Activated CD8-positive, alpha-beta memory T cell treated with anti-CD3 and anti-CD28 coated beads for 48 hours (primary cell): Measurements from ENCODE around the gene FRMD4A.
"Not testable (repeated sequence)": the region's sequence is repeated elsewhere in the genome, so short reads cannot be mapped to it uniquely, and the experiment has no call there.

Experiments used
- DNase-seq, 3 experiments: peaks; one replicate each; pipeline ENCODE4 v3.0.0-alpha.2; 2020; ENCODE audit warnings: low read depth in 2 of 3, low spot score in 2 of 3

Gene FRMD4A

DNA sequence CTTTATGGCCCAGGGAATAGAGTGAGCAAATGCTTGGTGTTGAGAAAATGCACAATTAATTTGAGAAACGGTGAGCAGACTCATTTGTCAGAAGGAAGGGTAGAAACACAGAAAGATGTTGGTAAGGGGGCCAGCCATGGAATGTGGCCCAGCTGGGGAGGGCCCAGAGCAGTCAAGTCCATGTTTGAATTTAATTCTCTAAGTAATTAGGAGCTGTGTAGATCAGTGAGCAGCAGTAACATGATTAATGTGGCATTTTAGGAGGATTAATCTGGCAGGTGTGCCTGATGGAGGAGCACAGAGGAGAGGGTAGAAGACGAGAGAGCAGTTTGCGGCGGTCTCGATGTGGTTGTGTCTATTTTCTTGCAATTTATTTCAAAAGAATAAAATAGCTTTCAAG lies 218.7 kb downstream of the FRMD4A start:
- no peak for DNase-seq

DNA sequence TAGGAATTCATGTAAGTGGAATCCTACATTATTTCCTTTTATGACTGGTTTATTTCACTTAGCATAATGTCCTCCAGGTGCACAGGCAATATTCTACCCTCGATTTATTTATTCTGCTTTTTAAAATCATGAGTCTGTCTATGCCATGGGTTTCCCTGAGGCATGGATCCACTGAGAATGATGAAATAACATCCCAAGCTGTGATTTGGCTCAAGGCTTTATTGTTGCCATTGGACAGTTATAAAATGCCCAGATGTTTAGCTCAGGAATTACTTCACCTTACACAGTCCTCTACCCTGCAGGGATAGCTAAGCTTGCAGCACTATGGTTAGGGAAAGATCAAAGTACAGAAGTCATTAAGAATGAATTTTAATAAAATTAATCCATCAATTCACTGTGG lies 219.5 kb downstream of the FRMD4A start:
- no peak for DNase-seq

DNA sequence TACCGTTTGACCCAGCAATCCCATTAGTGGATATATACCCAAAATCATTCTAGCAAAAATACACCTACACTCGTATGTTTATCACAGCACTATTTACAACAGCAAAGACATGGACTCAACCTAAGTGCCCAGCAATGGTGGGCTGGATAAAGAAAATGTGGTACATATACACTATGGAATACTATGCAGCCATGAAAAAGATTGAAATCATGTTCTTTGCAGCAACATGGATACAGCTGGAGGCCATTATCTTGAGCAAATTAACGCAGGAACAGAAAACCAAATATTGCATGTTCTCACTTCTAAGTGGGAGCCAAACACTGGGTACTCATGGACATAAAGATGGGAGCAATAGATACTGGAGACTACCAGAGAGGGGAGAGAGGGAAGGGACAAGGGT lies 223.9 kb downstream of the FRMD4A start:
- no peak for DNase-seq

DNA sequence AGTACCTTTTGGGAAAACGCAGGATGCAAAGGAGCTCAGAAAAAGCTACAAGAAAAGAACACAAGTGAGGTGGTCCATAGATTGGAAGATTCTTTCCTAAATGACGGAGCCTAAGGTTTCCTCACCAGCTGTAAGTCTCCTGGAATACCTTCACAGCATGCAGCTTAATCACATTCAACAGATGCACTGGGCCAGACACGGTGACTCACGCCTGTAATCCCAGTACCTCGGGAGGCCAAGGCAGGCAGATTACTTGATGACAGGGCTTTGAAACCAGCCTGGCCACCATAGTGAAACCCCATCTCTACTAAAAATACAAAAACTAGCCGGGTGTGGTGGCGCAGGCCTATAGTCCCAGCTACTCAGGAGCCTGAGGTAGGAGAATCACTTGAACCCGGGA lies 228.7 kb downstream of the FRMD4A start:
- no peak for DNase-seq

DNA sequence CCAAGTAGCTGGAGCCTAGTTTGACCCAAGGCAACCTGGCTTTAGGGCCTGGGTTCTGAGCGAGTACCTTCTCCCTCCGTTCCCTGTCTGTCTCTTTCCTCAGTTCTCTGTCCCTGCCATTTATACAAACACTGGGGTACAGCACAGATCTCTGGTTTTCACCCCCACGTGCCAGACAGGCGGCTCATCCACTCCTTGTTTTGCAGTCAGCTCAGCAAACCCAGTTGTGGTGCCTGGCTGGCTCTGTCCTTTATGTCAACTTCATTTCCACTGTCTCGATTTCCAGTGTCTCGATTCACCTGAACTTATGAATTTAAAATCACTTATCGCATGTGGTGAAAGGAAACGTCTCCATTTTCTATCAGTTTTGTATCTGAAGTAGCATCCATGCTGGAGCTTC lies 230.8 kb downstream of the FRMD4A start:
- DNase-seq = no peak

DNA sequence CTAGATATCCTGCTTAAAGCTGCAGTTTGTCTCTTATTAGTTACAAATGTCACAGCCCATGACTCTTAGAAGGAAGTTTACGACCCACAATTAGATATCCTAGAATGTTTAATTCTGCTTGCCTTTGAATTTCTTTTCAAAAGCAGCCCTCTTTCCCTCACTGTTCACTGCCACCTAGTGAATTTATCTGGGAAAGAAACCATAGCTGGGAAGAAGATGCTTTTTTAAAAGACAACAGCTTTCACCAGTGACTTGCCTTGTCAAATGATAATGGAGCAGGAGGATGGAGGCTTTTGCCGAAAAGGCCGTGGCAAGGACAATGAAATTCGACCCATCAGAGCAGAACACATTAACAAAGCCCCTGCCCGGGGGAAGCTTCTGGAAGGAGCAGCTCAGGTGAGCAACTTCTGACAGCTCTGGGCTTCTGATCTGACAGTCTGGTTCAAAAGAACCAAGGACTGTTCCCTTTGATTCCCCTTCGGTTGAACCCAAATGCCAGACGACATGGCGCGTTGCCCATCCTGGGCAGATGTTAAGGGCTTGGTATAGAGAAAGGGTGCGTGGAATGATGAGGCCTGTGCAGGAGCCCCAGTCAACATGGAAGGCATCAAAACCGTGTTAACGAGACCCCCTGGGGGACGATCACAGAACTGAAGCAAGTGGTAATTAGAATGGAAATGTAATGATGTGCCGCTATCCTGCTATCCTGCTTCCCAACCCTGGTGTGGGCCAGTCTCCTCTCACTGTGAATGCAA lies 236.8 kb downstream of the FRMD4A start:
- DNase-seq = no peak

DNA sequence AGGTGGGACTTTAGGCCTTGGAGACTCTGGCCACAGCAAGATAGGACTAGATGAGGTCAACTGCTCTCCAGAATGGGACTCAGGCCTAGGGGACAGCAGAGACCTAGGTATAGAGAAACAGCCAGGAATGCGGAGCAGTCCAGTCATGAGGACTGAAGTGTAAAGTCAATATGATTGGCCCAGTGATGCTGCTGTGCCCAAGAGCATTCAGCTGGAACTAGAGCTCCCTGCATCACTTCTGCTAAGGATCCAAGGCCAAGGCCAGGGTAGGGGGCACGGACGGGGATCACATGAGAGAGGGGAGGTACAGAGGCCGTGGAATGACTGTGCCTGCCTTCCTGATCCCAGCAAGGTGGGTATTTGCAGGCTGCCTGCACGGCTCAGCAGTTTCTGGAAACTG lies 237.9 kb downstream of the FRMD4A start:
- no peak for DNase-seq

DNA sequence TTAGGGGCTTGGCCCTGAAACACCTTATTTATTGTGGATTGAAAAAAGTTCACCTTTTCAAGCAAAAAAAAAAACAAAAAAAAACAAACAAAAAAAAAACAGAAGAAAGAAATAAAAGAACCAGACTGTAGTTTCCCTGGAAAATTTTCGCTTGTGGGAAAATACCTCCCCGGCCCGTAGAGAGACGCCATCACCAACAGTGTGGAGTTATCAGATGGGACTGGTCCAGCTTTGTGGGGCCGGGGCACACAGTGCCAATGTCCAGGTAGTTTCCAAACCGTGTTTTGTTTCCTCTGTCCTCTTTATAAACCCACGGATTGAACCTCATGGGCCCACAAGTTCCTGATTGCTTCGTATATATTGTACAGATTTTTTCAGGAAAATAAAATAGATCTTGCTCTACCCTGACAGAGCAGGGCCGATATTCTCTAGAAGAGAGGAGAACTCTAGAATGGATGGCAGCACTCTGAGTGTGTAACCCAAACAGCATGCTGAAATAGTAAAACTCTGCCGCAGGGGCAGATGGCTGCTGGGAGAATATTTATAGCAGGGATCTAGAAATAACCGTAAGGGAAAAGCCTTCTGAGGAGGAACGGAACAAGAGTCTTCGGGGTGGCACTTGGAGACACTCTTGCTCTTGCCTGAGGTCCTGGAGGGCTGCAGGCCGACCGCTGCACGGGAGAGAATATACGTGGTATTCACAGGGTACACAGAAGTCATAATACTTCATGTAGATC lies 241.0 kb downstream of the FRMD4A start:
- no peak for DNase-seq

DNA sequence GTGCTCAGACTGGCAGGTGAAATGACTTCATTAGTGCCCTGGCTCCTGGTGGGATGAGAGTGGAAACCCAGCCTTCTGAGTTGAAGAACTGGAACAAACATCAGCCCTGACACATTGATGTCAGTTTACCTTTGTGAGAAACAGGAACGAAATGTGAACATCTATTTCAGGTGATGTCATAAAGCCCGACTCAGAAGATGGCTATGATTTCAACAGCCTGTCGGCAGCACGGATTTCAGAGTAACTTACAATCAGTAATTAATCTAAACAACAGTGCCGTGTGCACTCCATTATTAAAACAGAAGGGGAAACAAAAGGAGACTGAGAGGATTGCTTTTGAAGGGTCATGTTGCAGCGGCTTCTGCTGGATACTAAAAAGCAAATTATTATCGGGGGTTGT lies 243.2 kb downstream of the FRMD4A start:
- no peak for DNase-seq

DNA sequence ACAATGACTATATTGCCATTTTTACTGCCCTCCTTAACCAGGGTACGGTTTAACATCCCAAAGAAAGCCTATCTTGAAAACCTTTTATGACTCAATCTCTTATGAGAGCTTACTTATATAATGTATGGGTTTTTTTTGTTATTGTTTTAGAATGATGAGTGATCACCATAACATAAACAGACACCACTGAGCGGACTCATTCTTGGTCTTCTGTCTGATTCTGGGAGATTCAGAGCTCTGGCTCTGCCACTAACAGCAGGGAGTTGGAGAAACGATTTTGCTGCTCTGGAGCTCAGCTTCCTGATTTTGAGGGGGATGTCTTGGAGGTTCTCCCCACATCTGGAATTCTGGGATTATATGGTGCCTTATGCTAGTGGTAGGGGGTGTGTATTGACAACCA lies 244.1 kb downstream of the FRMD4A start:
- DNase-seq = no peak

DNA sequence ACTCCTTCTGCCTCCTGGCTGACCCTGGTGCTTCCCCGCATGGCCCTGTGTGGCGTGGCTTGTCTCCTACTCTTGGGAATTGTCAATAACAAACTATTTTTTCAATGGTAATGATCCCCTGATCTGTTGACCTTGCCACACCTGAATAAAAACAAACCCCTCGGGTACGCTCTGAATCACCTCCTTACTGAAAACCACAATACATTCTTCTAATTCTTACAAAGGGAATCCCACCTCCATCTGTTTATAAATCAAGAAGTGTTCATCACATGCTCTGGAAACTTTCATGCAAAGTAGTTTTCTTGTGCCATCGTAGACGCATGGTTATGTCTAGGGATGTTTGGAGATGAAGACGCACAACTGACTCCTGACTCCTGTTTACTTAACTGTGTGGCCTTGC lies 245.8 kb downstream of the FRMD4A start:
- no peak for DNase-seq

DNA sequence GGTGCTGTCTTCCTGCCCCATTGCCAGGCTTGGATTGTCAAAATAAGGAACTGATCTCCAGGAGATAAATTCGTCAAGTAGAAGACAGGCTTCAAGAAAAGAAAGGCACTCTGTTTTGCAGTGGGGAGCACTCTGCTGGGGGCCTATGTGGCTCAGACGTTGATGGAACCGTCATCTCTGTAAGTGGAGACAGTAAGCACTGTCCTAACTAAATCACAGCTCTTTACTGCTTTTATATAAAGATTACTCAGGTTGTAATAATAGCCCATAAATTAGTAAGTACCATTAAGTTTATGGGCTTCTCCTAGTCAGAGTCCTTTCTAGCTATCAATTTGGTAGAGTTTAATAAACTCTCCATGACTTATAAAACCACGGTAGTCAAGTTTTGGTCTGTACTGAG lies 249.9 kb downstream of the FRMD4A start:
- no peak for DNase-seq

DNA sequence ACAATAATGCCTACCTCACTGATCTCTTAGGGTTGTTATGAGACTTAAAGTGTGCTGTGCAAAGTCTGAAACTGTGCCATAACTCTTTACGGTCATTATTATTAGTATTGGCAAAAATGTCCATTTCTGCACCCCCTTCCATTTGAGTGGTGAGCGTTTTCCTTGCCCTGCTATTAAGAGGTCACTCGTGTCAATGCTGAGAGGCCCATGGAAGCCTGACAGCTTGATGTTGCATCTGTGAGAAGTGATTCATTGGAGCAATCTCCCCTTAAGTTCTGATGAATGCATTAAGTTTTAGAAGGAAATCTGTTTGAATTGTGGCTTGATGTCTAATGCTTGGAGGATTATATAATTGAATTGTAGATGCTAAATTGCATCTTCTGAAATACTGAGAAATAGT lies 253.3 kb downstream of the FRMD4A start:
- no peak for DNase-seq

DNA sequence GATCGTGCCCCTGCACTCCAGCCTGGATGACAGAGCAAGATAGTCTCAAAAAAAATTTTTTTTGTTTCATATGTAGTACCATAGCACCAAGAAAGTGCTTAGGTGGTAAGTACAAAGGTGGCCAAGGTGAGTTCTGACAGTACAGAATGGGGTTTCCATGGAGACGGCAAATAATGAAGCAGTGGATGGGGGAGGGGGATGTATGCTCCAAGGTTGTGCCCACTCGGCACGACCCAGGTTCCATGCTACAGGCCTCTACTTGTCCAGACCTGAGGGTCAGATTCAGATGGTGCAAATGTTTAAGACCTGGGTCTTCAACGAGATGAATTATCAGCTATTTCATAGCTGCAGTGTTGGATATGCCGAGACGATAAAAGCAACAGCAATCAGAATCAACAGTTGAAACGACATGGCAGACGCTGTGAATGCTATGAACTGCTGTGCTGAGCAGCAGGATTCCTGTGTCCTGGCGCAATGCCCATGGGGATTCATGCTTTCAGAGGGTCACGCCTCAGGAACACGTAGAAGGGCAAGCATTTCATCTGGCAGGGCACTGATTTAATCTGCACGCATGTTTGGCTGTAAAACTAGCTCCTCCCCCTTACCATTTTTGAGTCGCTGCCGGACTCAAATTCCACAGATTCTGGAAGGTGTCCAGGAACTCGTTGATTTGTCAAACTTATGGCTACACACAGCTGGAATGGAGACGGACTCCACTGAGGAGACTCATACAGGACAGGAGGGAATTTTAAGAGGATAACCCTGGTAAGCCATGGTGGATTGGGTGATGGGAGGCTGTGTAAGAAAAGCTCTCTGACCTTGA lies 256.5 kb downstream of the FRMD4A start:
- DNase-seq = no peak

DNA sequence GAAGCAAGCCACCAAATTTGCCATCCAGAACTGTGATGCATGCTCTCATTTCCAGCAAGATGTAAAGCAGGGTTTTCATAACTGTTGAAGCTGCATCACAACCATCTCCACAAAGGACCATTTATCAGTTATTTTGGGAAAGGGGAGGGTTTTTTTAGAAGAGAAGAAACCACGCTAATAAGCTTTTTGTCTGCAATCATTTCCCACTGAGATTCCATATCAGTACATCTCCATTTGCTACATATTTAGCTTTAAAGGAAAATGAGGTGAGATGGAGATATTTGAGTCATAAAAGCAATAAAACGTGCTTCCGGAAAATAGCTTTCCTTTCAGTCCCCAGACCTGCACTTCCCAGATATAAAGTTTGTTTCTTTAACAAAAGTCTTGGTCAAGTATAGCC lies 258.2 kb downstream of the FRMD4A start:
- DNase-seq = no peak

DNA sequence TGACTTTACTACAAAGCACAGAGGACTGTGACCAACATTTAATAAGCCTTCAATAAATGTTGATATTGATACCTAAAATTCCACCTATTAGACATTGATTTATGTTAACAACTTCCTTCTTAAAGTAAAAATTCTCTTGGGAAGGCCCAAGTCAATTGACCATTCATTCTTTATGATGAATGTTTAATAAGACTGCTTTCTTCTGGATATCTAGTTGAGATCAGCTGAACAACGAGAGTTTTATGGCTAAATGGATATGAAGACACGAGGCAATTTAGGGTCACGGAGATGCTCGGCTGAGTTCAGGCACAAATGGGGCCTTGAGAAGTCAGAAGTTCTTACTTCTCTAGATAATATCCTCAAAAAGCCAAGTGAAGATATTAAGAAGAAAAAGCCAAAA lies 258.8 kb downstream of the FRMD4A start:
- DNase-seq = no peak

DNA sequence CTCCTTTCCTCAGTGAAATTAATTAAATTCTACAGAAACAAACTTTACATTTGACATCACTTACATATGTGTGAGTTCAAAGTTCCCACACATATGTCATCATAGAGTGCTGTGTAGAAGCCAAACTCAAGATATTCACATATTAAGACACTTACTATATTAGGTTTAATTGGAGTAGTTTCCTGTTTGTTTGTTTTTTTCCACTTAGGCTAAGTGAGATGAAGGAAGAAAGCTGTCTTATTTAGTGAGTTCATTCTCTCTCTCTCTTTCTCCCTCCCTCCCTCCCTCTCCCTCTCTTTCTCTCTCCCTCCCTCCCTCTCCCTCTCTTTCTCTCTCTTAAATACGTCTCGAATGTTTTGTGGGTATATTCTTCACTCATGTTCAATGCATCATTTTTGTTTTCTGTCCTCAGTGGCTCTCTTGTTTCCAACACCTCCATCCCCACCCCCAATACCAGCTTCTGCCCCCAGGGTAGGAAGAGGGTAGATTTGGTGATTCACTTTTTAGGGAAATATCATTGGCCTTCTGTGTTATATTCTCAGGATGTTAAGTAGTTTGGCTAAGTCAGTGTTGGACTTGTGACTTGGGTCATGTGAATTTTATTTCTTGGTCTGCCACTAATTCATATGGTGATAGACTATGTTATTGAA lies 262.0 kb downstream of the FRMD4A start:
- no peak for DNase-seq

DNA sequence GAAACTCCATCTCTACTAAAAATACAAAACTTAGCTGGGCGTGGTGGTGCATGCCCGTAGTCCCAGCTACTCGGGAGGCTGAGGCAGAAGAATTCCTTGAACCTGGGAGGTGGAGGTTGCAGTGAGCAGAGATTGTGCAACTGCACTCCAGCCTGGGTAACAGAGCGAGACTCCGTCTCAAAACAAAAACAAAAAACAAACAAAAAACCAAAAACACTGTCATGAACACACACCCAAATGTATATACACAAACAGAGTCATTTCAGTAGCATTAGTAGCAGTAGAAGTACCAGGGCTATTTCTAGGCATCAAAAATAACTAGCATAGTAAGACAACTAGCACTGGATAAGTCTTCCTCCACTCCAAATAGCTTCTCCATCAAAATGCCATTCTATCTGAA lies 263.1 kb downstream of the FRMD4A start:
- not testable (repeated sequence) for DNase-seq

DNA sequence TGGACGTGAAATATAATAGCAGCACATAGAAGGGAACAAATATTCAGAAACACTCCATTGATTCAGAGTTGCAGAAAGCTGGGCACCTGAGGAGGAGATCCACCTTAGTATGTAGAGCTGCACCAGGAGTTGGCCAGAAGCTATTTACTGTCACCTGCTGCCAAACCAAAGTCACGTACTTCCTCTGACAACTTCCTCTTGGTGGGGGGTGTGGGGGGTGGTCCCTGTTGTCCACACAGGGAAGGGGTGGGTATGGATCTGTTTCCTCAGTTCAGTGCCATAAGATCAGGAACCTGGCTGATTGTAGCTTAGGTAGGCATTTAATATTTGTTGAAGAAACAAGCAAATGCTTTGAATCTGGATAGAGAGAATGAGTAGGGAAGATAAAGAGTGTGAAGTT lies 264.6 kb downstream of the FRMD4A start:
- no peak for DNase-seq

DNA sequence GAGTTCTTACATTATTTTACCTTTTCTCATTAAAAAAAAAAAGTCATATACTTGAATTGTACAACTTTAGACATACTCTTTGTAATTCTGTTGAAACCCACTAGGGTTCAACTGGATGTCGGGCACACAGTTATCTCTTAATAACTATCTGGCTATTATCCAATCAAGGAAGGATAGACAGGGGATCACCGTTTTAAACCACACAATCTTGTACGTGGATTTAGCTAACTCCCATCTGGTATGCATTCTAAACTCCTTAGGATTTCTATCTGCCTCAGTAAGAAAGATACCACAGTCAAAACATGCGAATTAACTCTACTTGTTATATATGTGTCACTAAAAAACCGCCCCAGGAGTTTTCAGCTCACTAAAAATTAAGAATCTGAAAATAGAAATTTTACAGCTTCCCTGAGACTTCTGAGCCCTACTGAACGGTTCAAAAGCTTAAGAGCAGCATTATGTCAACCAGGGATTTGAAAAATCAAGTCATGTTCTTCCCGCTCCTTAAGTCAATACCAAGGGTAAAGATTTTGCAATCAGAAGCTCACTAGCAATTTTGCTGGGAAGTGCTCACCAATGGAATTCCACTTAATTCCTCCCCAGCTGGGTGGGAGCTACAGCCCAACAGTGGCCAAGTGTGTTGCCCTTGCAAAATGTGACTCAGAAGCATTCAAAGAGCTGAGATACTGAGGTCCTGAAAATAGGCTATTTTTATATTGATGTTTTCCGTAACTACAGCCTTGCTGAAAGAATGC lies 267.0 kb downstream of the FRMD4A start:
- DNase-seq = no peak
